Inflammatory macrophage treated with lipopolysaccharide for 1 hour (primary cell): ENCODE results near the gene DAND5.

Experiments
- DNase-seq, 2 donors: peaks; one replicate each; pipeline ENCODE4 v3.0.0-alpha.2; 2020 to 2022

The DAND5 gene

DNA sequence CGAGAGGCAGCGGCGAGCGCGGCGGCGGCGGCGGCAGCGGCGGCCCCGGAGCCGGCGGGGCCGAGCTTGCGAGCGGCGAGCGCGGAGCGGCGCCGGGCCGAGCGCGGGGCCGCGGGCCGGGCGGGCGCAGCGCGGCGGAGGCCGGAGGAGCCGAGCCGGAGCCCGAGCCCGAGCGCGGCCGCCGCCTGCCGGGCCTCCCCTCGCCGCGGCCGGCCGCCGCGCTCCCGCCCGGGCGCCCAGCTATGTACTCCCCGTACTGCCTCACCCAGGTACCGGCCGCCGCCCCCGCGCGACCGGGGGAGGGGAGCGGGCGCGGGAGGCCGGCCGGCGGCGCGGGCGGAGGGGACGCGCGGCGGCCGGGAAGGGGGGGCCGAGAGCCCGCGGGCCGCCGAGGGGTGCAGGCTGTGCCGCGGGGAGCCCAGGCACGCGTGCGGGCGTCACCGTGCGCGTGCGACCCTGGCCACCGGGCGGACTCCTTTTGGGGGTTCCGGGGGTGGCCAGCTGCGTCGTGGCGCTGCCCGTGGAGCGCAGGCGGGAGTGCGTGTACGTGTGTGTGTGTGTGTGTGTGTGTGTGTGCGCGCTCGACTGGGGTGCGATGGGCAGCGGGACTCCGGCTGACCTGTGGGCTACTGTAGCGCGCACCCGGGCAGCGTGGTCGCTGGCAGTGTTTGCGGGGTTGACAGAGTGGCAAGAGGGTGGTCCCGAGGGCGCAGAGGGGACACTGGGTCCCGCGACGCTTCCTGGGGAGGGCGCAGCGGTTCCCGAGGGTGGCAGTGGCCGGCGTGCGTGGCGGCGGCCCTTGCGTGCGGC is 26.4 kb downstream of the DAND5 start:
- no peak for DNase-seq

DNA sequence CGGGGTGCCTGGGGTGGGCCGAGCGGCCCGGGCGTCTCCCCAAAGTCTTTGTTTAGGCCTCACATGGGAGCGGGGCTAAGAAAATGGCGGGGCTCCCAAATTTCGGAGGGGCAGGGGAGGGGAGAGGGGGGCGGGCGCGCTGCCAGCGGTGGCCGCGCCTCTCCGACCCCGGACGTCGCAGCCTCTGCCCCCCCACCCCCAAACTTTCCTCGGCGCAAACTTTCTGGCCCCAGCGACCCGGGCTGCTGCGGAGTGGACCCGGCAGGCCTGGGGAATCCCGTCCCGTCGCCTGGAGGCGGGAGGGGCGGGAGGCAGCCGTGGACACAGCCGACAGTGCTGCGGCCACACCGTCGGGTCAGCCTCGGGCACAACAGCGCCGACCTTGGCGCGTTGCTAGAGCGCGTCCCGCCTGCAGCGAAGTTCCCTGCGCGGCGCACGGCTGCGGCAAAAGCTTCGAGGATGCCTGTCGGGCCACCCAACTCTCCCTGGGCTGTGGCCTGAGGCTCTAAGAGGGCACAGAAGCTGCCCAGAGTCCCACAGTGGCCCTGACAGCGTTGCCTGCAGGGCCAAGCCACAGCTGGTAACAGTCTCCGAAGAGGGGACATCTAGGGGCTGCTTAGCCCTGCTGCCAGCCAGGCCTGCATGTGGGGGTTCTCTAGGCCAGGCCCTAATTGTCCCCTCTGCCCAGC is 27.2 kb downstream of the DAND5 start:
- no peak for DNase-seq

DNA sequence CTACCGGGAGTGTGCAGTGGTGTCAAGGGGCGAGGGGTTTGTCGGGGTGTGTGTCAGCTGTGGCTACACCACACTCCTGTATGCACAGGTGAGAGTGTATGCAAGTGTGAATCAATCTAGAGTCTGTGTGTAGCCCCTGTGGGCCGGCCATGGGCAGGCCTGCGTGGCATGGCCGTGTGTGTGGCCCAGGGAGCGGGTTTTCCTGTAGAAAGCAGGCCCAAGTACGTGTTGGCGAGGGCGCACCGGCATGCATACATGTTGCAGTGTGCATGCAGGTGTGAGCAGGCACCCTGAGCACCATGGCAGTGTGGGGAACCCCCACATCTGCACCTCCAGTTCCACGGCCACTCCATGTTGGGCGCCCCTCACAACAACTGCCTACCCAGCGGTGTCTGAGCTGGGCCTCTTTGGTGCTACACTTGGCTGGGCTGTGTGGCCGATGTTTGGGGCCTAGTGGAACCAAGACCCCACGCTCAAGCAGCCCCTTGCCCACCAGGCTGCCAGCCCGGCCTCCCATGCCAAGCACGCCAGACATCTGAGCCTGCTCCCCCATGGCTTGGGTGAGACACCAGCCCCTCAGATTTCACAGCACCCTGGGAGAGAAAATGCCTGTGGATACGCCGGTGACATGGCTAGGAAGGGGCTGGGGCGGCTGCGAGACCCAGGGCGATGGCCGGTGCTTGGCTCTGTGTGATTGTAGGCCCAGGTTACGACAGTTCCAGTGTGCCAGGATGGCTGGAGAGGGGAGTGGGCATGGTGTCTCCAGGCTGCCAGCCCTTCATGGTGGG is 28.0 kb downstream of the DAND5 start:
- no peak for DNase-seq

DNA sequence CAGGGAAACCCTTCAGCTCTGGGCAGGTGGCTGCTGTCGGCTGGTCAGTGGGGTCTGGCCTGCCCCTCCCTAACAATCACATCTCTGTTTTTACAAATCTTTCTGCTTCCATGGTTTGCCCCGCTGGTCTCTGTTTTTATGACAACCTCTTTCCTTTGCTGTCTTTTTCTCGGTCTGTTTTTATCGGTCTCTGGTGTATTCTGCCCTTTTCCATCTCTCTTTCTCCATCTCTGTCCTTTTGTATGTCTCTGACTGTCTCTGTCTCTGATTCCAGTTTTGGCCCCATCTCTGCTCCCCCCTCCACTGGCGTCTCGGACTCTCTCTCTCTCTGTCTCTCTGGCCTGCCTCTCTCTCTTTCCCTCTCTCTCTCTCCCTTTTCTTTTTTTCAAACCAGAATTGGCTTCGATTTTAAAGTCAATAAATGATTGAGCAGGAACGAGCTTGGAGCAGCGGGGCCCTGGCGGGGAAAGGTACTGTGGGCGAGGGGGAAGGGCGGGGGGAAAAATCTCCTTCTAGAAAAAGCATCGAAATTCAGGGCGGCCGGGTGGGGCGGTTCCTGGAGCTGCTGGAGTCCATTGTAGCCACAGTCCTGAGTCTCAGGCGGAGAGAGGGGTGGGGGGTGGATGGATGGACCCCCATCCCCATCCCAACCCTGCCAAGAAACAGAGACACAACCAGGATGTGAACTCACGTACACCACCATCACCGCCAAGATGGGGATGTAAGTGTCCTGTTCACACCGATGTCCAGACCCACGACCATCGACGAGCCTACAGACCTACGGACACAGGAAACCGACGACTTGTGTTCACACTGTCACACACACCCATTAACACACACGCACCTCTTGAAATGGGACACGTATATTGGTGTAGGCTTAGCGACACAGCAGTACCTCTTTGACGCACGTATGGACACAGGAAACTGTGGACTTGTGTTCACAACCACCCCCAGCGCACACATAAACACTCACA is 28.9 kb downstream of the DAND5 start:
- no peak for DNase-seq

DNA sequence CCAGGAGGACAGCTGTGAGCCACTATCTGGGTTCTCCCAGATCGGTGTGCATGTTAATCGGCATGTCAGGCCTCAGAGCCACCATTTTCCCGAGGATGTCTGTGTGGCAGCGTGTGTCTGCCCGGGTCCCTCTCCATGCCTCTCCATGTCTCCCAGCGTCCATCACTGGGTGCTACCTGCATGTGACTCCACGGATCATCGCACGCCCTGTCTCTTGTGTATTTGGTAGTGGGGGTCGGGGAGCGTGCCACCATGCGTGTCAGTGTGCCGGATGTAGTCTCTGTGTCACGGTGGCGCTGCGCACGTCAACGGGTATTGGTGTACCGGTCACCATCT is 31.8 kb downstream of the DAND5 start:
- DNase-seq: no peak

DNA sequence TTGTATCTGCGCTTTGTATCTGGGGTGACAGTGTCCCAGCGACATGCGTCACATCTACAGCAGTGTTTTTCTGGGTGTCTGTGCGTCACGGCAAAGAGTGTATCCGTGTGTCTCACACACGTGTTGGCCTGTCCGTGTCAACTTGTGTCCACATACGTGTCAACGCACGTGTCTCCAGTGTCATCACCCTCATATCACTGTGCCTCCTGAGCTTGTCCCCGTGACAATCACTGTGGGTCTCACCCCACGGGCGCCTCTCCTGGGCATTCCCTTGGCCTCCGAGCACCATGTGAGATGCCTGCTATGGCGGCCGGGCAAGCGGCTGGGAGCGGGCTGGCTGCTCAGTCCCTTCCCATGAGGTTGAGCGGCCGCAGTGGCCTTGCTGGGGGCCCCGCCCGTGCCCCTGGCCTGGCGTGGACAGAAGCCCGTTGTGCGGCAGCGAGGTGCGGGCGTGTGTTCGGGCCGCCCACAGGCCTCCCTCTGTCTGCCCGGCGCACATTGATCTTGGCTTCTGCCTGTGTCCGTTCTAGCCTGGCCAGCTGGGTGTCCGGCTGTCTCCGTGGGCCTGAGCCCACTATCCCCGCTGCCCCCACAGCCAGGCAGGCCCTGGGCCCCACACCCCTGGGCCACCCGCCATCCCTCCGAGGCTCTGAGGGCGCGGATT is 32.3 kb downstream of the DAND5 start:
- DNase-seq: no peak

DNA sequence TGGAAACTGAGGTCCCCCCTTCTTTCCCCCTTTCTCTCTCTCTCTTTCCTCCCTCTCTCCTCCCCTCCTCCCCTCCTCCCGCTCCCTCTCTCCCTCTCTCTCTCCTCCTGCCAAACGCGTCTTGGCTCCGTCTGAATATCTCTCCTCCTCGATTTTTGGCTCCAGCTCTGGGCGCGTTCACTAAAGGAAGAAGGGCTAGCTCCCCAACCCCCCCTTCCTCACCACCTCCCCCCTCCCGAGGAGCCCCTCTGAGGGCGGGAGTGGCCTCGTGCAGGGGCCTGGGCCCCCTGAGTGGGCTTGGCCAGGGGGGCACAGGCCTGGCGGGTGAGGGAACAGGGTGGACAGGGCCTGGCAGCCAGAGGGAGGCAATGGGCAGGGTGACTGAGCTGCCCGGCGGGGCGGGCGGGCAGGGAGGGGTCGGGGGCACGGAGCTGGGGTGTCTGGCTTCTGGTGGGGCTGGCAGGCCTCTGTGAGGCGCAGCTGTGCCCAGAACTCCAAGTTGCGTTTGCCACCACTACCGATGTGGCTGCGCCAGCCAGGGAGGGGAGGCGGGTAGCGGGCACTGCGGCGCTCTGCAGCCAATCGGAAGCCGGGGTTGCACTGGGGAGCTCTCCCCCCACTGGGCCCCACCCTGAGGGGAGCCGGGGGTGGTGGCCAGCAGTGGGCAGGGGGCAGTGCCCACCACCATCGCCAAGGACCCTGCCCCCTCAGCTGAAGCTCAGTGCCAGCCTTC is 33.0 kb downstream of the DAND5 start:
- DNase-seq: no peak

DNA sequence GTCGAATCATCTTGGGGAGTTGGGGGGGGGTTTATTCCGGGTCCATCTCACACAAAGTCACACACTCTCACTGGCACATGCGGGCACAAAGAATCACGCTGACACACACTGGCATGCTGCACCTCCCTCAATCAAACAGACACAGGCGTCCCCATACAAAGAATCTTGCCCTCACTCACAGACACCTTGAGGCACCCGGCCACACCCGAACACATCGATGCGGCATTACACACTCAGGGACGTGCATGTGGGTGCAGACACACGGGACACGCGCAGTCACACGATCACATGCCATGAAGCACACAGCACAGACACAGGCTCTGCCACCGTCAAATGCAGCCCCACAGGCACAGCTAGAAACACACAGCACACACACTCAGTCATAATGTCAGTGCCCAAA is 33.7 kb downstream of the DAND5 start:
- no peak for DNase-seq

DNA sequence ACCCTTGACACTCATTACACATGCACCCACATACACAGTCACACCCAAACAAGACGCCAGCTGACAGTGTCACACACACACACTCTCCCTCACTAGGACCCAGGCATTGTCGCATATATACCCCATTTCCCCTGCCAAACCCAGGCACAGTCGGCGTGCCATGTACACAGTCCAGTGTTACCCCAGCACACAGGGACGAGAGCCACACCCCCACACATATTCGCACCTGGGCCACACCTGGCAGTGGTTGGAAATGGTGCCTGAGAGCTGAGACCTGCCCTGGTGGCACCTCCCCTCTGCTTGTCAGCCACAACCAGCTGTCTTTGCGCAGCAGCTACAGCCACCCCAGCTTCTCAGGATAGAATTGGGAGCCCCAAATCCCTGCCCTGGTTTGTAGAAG is 34.9 kb downstream of the DAND5 start:
- DNase-seq: no peak

DNA sequence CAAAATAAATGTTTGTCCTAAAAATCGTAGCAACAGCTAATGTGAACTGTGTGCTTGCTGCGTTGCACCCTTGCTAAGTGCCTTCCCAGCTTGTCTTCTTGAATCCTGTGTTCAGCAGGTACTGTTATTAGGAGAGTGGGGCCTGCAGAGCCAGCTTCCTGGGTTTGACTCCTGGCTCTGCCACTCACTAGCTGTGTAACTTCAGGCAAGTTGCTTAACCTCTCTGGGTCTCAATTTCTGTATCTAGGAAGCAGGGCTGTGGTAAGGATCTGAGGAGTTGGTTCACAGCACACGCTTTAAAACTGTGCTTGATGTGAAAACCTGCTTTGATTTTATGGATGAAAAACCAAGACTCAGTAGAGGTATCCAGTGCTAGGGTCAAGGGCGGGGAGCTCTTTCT is 35.9 kb downstream of the DAND5 start:
- DNase-seq: no peak

DNA sequence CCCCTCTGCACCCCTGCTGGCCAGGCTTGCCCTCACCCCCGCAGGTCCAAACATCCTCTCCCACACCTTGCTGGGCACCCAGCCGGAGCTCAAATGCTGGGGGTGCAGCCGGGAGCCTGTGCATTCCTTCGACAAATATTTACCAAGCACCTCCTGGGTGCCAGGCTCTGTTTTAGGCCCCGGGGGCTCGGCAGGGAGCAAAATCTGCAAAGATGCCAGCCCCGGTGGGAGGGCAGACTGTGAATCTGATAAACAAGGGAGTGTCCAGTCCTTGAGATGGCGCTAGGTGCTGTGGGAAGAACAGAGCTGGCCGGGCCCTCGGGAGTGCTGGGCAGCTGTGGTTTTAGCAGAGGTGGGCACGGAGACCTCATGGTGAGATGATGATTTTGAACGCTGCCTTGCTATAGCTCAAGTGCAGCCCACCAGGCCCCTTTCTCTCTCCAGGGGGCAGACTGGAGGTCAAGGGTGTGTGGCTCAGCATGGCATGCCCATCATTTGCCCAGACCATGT is 36.5 kb downstream of the DAND5 start:
- DNase-seq: no peak

DNA sequence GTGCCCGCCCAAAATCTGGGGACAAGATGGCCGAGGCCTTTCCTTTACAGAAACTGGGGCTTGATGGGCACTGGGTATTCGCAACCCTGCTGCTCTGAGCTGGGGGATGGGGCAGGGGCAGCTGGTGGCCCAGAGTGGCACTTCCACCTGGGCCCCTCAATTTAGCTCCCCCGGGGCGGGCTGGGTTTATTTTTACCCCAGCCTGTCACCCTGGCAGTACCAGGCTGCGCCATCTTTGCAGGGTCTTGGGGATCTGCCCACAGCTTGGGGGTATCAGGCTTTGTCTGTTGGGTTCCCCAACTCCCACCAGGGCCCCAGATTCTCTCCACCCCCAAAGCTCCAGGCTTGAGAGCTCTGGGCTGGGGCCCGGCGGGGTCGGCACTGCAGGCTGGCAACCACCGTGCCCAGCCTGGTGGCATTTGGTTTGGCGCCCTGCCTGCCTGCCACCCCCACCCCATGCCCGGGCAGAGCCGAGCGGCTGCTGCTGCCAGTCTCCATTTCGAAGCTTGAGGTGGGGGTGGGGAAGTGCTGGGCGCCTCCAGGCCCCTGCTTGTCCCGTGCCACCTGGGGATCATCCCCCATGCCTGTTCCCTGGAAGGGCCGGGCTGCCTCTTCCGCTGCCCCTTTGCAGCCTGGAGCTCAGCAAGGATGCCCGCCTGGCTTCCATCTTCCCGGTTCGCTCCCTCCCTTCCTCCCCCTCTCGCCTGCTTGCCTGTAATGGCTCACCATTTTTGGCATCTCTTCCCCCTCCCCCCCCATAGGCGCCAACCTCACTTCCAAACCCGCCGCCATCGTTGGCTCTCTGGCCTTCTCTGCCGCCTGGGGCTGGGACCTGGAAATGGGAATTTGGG is 37.3 kb downstream of the DAND5 start:
- no peak for DNase-seq

DNA sequence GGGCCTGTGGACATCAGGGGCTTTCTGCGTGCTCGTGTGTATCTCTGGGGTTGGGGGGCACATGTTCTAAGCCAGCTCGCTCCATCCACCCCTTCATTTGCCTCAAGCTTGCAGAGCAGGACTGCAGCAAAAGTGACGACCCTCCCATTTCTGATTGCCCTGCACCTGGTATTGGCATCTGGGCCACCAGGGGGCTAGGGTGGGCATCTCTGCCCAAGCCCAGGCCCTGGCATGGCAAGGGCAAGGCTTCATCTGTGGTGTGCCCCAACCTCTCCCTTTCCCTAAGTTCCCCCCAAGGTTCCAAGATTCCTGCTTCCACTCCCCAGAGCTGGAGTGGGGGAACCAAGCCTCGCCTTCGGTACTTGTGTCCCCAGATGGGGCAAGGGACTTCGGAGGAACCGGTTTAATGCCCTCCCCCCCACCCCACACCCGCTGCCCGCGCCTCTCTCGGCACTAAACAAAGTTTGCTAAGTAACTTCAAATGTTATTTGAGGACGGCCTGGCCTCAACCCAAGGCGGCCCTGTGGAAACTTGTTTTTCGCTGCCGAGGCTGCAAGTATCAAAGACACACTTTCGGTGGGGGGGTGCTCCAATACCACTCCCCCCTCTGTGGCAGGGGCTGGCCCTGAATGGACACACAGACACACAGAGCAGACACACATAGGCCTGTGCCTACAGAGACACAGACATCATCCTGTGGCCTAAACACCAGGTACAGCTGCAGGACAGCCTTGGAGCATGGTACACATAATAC is 38.1 kb downstream of the DAND5 start:
- DNase-seq: no peak

DNA sequence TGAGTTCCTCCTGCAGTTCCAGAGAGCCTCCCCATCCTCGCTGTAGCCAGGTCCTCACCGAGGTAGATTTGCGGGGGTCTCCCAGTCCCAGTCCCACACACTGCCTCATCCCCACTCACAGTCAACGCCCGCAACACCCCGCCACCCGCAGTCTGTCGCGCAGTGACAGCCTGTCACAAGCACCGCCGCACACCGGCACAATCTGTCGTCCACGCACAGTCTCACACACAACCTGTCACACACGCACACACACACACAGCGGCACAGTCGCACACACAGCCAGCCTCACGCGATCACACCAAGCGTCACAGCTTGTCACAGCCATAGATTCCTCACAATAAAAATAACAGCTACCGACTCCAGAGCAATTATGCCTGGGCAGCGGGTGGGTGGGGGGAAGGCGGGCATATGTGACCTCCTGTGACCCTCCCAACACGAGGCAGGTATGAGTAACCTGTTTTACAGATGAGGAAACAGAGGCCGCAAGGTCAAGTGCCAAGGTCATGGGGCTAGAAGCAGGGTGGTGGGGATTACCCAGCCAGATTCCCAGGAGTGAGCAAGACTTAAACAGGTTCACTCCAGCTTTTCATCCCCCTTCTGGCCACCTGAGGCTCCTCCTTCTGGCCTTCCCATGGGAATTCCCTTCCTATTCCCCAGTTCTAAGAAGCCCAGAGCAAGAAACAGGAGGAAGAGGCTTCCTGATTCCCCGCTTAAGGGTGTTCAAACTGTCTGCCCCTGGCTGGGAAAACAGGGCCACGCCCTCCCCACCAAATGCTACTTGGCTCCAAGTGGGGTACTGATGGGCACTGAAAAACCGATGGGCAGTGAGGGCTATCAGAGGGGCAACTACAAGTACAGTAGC is 39.8 kb downstream of the DAND5 start:
- DNase-seq: no peak

DNA sequence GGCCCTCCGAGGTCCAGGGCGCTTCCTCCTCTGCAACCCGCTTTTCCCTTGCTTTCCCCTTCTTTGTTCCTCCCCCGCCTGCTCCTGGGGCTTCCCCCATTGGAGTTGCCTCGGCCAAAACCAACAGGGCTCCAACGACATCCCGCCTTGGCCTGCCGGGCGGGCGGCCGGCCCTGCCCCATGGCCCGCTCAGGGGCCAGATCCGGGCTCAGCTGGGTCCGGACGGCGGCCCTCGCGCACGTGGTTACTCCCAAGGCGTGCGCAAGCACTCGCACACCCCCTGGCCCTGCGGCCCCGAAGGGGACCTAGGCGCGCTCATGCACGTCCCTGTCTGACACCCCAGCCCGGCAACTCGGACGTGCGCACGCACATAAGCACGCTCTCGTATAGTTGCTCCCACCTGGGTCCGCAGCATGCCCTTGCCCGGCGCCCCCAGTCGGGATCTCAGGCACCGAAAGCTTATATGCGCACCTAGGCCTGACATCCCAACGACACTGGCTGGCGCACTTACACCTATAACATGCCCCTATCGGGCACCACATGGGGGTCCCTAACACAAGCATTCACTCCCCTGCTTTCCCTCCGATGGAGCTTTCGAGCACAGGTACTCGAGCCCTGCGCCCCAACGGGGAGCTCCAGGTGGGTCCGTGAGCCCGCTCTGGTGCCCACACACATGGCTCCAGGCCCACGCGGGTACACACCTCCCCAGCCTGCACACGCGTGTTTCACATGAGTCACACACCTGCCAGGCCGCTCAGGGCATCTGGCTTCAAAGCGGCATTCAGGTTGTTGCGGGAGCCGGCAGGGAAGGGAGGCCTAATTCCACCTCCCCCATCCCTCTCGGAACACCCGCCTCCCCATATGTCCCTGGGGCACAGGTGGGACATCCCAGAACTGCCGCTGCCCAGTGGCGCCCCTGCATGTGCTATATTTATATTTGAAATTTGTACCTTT is 40.9 kb downstream of the DAND5 start:
- peak in 1 of 2 donors; percentile 40 for DNase-seq

DNA sequence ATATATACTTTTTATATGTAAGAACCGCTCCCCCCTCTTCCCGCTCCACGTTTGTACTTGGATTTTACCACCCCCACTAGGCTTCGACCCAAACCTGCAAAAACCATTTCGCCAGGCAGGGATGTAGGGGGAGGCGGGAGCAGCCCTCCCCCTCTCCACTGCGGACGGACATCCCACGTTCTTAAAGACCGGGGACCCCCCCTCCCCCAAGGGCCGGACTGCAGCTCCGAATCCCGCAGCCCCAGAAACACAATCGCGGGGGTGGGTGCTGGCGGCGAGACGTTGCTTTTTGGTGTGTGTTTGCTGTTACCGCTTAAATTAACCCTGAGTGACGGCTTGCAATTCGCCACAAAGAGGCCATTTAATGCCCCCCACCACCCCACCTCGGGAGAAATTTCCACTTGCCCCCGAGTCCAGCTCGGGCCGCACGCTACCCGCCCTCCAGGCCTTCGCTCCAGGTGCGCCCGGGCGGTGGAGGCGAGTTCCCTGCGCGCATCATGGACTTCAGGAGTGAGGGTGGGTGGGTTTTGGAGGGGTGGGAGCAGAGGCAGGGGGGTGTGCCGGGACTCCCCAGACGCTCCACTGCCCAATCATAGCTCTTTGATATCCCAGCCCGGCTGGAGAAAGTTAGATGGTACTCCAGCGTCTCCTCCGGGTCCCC is 41.7 kb downstream of the DAND5 start:
- DNase-seq: no peak
